AG08396 (cell line): ENCODE data around the gene JMJD1C.

Experiments
- DNase-seq: peaks from one replicate; pipeline ENCODE4 v3.0.0; 2012; ENCODE audit warnings: low spot score, mixed read lengths

The JMJD1C gene

GRCh38 chr10:63477927-63478326 is 12.2 kb upstream of the JMJD1C start:
- DNase-seq, result no peak

GRCh38 chr10:63474488-63474887 is 8.7 kb upstream of the JMJD1C start:
- no peak for DNase-seq

GRCh38 chr10:63470928-63471327 is 5.2 kb upstream of the JMJD1C start:
- DNase-seq, result no peak

GRCh38 chr10:63468947-63469346 is 3.2 kb upstream of the JMJD1C start:
- DNase-seq, result no peak

- no peak for DNase-seq
Measured at GRCh38 chr10:63467841-63468240, 2.1 kb upstream of the JMJD1C start.

- DNase-seq, result peak; percentile 55
Measured at GRCh38 chr10:63466144-63466935, 563 bp upstream of the JMJD1C start.

GRCh38 chr10:63464402-63465292 is 1.1 kb downstream of the JMJD1C start:
- DNase-seq, result peak; percentile 28

- DNase-seq, result no peak
Measured at GRCh38 chr10:63462442-63462841, 3.3 kb downstream of the JMJD1C start.

- DNase-seq, result no peak
Measured at GRCh38 chr10:63458177-63458576, 7.6 kb downstream of the JMJD1C start.

GRCh38 chr10:63457594-63457993 is 8.2 kb downstream of the JMJD1C start:
- DNase-seq, result no peak

GRCh38 chr10:63456437-63457210 is 9.2 kb downstream of the JMJD1C start:
- DNase-seq, result peak; percentile 42

GRCh38 chr10:63455507-63455906 is 10.3 kb downstream of the JMJD1C start:
- no peak for DNase-seq

GRCh38 chr10:63454631-63455030 is 11.1 kb downstream of the JMJD1C start:
- DNase-seq, result no peak

GRCh38 chr10:63452524-63452923 is 13.3 kb downstream of the JMJD1C start:
- no peak for DNase-seq

GRCh38 chr10:63446716-63447440 is 18.9 kb downstream of the JMJD1C start:
- DNase-seq, result no peak

GRCh38 chr10:63441404-63441803 is 24.4 kb downstream of the JMJD1C start:
- DNase-seq, result no peak

- no peak for DNase-seq
Measured at GRCh38 chr10:63439607-63440006, 26.2 kb downstream of the JMJD1C start.

GRCh38 chr10:63438506-63439498 is 27.0 kb downstream of the JMJD1C start:
- no peak for DNase-seq

GRCh38 chr10:63437116-63437949 is 28.4 kb downstream of the JMJD1C start:
- DNase-seq, result no peak
